ENCODE results near the gene ZNF668. TPM values are rescaled to one million over a fixed set of nuclear protein-coding genes. Genes with fewer than 3 reads are reported as not detected.

ZNF668 gene
- polyA plus RNA-seq (2013, experiment 1 of 4) = 13.7 TPM
- polyA plus RNA-seq (2013, experiment 2 of 4) = 14.2 TPM
- polyA plus RNA-seq (2013, experiment 3 of 4) = 11.2 TPM
- 10.7 TPM for polyA plus RNA-seq (2013, experiment 4 of 4)

GRCh38 chr16:31073970-31074813 lies at the start of gene ZNF668, which contains the start of gene ZNF646:
TSS of gene ZNF668 (minus strand) at chr16:31074240. CDS start at chr16:31064459, 9,781 bp downstream.
TSS of gene ZNF646 (plus strand) at chr16:31074422. CDS start at chr16:31076325, 1,903 bp downstream.
- WGBS, 2 experiments = 0% methylated on average over 48 of the region's 48 CpGs
- no peaks in the 10 kb centered on the region for H3K9me3 ChIP-seq (ENCODE audit: control insufficient read depth, low read length)
- no peaks in the 10 kb centered on the region for H3K27me3 ChIP-seq (ENCODE audit: control insufficient read depth, insufficient read depth, low read length, poor library complexity, severe bottlenecking)
- H3K4me3 ChIP-seq (ENCODE audit: insufficient read depth, low read depth, low read length) = peak within 1 kb of the TSS; percentile 99
- H3K36me3 ChIP-seq (ENCODE audit: control insufficient read depth, insufficient read depth, low read length) = peaks cover 33% of the 10 kb centered on the region
- H3K27ac ChIP-seq (ENCODE audit: insufficient read depth, low read depth, low read length, poor library complexity, severe bottlenecking) = peak within 1 kb of the TSS; percentile 94
- H3K4me1 ChIP-seq (ENCODE audit: control insufficient read depth, insufficient read depth, low read length) = peaks cover 14% of the 10 kb centered on the region

GRCh38 chr16:31120129-31120528 lies 46.1 kb upstream of the ZNF668 start:
- H3K9me3 ChIP-seq (ENCODE audit: control insufficient read depth, low read length) = no peaks in the 10 kb centered on the region
- H3K36me3 ChIP-seq (ENCODE audit: control insufficient read depth, insufficient read depth, low read length) = peaks cover 26% of the 10 kb centered on the region
- H3K27ac ChIP-seq (ENCODE audit: insufficient read depth, low read depth, low read length, poor library complexity, severe bottlenecking) = no peak overlapping the region
- 96% methylated on average over 16 of the region's 16 CpGs for WGBS, 2 experiments
- no peak overlapping the region for H3K4me3 ChIP-seq (ENCODE audit: insufficient read depth, low read depth, low read length)
- H3K27me3 ChIP-seq (ENCODE audit: control insufficient read depth, insufficient read depth, low read length, poor library complexity, severe bottlenecking) = no peaks in the 10 kb centered on the region
- no peaks in the 10 kb centered on the region for H3K4me1 ChIP-seq (ENCODE audit: control insufficient read depth, insufficient read depth, low read length)

- no peaks in the 10 kb centered on the region for H3K4me1 ChIP-seq (ENCODE audit: control insufficient read depth, insufficient read depth, low read length)
- H3K9me3 ChIP-seq (ENCODE audit: control insufficient read depth, low read length) = no peaks in the 10 kb centered on the region
- peak overlapping the region; percentile 75 for H3K4me3 ChIP-seq (ENCODE audit: insufficient read depth, low read depth, low read length)
- peaks cover 26% of the 10 kb centered on the region for H3K36me3 ChIP-seq (ENCODE audit: control insufficient read depth, insufficient read depth, low read length)
- no peaks in the 10 kb centered on the region for H3K27me3 ChIP-seq (ENCODE audit: control insufficient read depth, insufficient read depth, low read length, poor library complexity, severe bottlenecking)
- WGBS, 2 experiments = 69 to 71% methylated on average over 9 of the region's 9 CpGs
- no peak overlapping the region for H3K27ac ChIP-seq (ENCODE audit: insufficient read depth, low read depth, low read length, poor library complexity, severe bottlenecking)
Measured at GRCh38 chr16:31118223-31119155, 44.4 kb upstream of the ZNF668 start.

- Histone ChIP-seq H3K27ac (ENCODE audit: insufficient read depth, low read depth, low read length, poor library complexity, severe bottlenecking) (peak within 1 kb of the TSS; percentile 6), H3K4me3 (ENCODE audit: insufficient read depth, low read depth, low read length) (peak within 1 kb of the TSS; percentile 75), H3K36me3 (ENCODE audit: control insufficient read depth, insufficient read depth, low read length) (peaks cover 25% of the 10 kb centered on the region), H3K27me3 (ENCODE audit: control insufficient read depth, insufficient read depth, low read length, poor library complexity, severe bottlenecking) (no peaks in the 10 kb centered on the region), H3K9me3 (ENCODE audit: control insufficient read depth, low read length) (no peaks in the 10 kb centered on the region), H3K4me1 (ENCODE audit: control insufficient read depth, insufficient read depth, low read length) (no peaks in the 10 kb centered on the region)
- 0 to 1% methylated on average over 68 of the region's 68 CpGs for WGBS, 2 experiments
Measured at GRCh38 chr16:31117384-31118222, 43.6 kb upstream of the ZNF668 start, which contains the start of gene KAT8. TSS of gene KAT8 (plus strand) at chr16:31117664. CDS start at chr16:31117682, 18 bp downstream.

GRCh38 chr16:31114468-31114867 lies 40.4 kb upstream of the ZNF668 start:
- Histone ChIP-seq H3K9me3 (ENCODE audit: control insufficient read depth, low read length) (no peaks in the 10 kb centered on the region), H3K36me3 (ENCODE audit: control insufficient read depth, insufficient read depth, low read length) (peaks cover 27% of the 10 kb centered on the region), H3K4me3 (ENCODE audit: insufficient read depth, low read depth, low read length) (no peak overlapping the region), H3K4me1 (ENCODE audit: control insufficient read depth, insufficient read depth, low read length) (peaks cover 1% of the 10 kb centered on the region), H3K27me3 (ENCODE audit: control insufficient read depth, insufficient read depth, low read length, poor library complexity, severe bottlenecking) (no peaks in the 10 kb centered on the region), H3K27ac (ENCODE audit: insufficient read depth, low read depth, low read length, poor library complexity, severe bottlenecking) (no peak overlapping the region)
- 94% methylated on average over 8 of the region's 8 CpGs for WGBS, 2 experiments

GRCh38 chr16:31113121-31114120 lies 39.4 kb upstream of the ZNF668 start:
- Histone ChIP-seq H3K4me1 (ENCODE audit: control insufficient read depth, insufficient read depth, low read length) (peaks cover 8% of the 10 kb centered on the region), H3K27me3 (ENCODE audit: control insufficient read depth, insufficient read depth, low read length, poor library complexity, severe bottlenecking) (no peaks in the 10 kb centered on the region), H3K36me3 (ENCODE audit: control insufficient read depth, insufficient read depth, low read length) (peaks cover 29% of the 10 kb centered on the region), H3K4me3 (ENCODE audit: insufficient read depth, low read depth, low read length) (no peak overlapping the region), H3K9me3 (ENCODE audit: control insufficient read depth, low read length) (no peaks in the 10 kb centered on the region), H3K27ac (ENCODE audit: insufficient read depth, low read depth, low read length, poor library complexity, severe bottlenecking) (no peak overlapping the region)
- 91% methylated on average over 5 of the region's 5 CpGs for WGBS, 2 experiments

GRCh38 chr16:31112711-31113110 lies 38.7 kb upstream of the ZNF668 start:
- H3K27ac ChIP-seq (ENCODE audit: insufficient read depth, low read depth, low read length, poor library complexity, severe bottlenecking) = no peak overlapping the region
- H3K4me3 ChIP-seq (ENCODE audit: insufficient read depth, low read depth, low read length) = no peak overlapping the region
- 96 to 97% methylated on average over 2 of the region's 2 CpGs for WGBS, 2 experiments
- no peaks in the 10 kb centered on the region for H3K9me3 ChIP-seq (ENCODE audit: control insufficient read depth, low read length)
- peaks cover 29% of the 10 kb centered on the region for H3K36me3 ChIP-seq (ENCODE audit: control insufficient read depth, insufficient read depth, low read length)
- H3K27me3 ChIP-seq (ENCODE audit: control insufficient read depth, insufficient read depth, low read length, poor library complexity, severe bottlenecking) = no peaks in the 10 kb centered on the region
- H3K4me1 ChIP-seq (ENCODE audit: control insufficient read depth, insufficient read depth, low read length) = peaks cover 8% of the 10 kb centered on the region

GRCh38 chr16:31111881-31112466 lies 37.9 kb upstream of the ZNF668 start:
- no peak overlapping the region for H3K27ac ChIP-seq (ENCODE audit: insufficient read depth, low read depth, low read length, poor library complexity, severe bottlenecking)
- H3K27me3 ChIP-seq (ENCODE audit: control insufficient read depth, insufficient read depth, low read length, poor library complexity, severe bottlenecking) = no peaks in the 10 kb centered on the region
- no peaks in the 10 kb centered on the region for H3K9me3 ChIP-seq (ENCODE audit: control insufficient read depth, low read length)
- WGBS, 2 experiments = 95 to 96% methylated on average over 23 of the region's 23 CpGs
- peaks cover 8% of the 10 kb centered on the region for H3K4me1 ChIP-seq (ENCODE audit: control insufficient read depth, insufficient read depth, low read length)
- no peak overlapping the region for H3K4me3 ChIP-seq (ENCODE audit: insufficient read depth, low read depth, low read length)
- H3K36me3 ChIP-seq (ENCODE audit: control insufficient read depth, insufficient read depth, low read length) = peaks cover 29% of the 10 kb centered on the region

Measured in ectodermal cell (in vitro differentiated cells).